Measurements from ENCODE around the gene SMAD6.

Gene SMAD6

DNA sequence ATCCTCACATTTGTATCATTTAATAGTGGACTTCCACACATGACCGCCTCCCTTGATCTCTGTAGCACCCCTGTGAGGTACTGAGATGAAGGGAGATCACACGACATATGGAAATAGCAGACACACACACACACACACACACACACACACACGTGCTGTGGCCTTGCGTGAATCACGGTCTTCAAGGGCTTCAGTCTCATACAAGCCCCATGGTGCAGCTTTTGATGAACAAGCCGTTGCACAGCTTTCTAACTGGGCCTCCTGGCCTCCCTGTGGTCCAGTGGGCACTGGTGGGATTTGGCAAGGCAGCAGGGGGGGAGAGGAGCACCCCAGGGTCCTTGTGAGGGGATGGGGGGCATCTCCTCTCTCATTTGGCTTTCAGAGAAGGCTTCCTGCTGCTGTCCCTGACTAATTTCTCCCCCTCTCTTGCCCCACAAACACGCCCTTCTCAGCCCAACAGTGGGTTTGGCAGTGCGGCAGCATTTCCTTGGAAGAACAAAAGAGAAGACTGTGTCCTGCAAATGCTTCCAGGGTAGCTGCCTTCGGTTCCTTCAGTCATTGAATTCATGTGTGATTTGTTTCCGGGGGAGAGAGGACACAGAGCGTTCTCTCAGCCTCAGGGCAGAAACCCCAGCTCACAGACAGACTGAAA, 98.7 kb downstream of the SMAD6 start:
- DNase-seq, result no peak

GRCh38 chr15:66801266-66801665, 99.2 kb downstream of the SMAD6 start:
- no peak for DNase-seq

DNA sequence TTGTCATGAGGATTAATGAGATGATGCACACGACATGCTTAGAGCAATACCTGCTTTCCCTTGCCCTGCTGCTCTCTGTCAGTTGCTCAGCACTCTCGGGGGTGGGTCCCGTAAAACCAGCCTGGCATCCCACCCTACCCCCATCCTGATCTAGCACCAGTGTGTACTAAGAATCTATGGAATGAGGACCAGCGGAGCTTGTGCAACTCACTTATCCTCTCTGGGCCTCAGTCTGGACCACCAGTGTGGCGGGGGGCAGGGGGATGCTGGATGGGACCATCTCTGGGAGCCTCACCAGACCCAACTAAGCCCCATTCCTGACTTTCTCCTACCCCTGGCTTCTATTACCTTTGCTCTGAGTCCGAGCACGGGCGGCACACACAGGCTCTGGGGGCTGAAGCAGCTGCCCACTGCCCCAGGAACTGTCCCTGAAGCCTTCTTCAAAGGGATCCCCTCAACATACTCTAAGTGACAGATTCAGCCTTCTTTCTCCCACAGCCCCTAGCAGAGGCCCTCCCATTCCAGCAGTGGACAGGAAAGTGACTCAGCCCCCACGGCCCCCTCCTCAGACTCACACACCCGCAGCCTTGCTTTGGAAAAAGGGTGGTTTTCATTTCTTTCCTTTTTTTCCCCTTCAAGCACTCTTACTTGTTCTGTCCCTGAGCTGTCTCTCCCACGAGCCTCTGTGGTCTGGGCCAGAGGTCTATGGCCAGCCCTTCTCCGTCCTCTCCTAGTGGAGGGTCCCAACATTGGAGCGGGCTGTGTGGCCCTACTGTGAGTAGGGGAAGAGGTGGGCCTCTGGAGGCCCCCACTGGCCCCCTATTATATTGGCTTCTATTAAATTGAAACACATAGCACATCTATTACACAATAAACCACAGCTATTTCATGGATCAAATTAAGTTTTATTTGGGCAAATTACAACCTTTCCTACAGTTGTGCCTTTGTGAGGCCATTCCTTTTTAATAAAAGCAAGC, 100.3 kb downstream of the SMAD6 start:
- no peak for DNase-seq

DNA sequence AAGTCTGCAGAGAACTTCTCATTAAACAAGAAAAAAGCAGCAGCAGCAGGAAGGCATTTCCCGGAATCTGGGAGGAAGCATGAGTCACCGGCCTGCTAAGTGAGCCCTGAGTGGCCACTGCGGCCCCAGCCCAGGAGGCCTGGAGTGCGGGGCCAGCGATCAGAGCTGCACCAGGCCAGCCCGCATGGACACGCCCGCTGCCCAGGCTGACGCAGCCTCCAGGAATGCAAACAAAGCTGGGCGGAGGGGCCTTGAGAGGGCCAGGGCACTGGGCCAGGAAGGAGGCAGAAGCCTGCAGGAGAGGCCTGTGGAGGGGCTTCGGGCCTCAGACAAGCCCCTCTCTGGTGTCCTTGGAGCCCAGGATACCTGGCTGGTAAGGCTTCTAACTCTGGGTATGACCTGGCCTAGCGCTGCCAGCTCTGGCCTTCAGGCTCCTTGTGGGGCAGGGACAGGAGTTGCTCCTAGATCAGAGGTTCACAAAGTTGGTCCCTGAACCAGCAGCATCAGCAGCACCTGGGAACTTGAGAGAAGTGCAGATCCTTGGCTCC, 101.2 kb downstream of the SMAD6 start:
- no peak for DNase-seq

DNA sequence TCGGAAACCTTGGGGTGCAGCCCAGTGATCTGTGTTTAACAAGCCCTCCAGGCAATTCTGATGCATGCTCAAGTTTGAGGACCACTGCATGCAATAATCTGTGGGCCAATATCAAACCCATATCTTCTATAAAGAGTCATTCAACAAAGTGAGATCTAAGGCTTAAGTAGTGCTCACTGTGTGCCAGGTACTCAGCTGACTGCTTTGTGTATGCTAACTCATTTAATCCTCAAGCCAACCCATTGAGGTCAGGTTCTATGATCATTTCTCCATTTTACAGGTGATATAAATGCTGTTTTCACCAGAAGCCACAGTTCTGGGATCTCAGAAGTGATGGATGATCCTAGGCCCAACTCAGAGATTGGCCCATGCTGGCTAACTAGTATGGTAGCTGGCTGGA, 101.7 kb downstream of the SMAD6 start:
- DNase-seq, result no peak

GRCh38 chr15:66805202-66805885, 103.3 kb downstream of the SMAD6 start:
- DNase-seq, result no peak

DNA sequence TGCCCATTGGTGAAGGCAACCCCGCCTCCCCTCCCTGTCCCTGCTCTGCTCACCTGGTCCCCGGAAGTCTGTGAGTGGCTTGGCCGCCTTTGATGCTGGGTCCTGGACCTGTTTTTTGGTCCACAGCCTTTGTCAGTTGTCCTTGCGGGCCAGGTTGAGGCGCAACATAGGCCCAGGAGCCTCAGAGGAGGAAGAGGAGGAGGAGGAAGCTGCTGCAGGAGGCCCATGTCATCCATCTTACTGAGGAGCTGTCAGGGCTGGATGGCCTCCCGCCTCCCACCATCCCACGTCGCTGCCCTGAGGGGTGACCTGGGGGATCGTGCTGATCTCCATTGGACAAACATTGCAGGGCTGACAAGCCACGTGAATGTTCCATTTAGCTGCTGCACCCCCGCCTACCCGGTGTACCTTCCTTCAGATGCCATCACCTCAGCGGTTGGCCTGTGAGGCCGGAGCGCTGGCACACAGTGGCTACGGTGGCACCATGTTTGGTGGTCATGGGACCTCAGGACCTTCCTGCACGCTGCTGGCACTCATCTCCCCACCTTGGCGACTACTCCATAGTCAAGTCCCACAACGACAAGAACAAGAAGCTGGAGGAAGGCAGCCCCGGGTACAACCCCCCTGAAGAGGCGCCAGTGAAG, 106.3 kb downstream of the SMAD6 start:
- DNase-seq, result no peak

DNA sequence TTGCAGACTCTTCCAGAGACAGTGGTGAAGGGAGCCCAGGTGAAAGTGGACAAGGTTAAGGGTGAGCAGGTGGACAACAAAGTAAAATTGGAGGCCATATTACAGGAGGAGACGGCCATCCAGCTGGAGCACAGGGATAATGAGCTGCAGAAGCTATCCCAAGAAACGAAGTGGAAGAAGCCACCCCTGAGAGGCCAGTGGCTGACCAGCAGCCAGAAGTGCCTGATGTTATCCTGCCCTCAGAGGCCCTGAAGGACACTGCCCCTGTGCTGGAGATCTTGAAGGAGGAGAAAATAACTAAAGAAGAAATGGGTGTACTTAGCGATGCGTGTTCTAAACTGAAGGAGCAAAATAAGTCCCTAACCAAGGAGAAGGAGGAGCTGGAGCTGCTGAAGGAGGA, 107.6 kb downstream of the SMAD6 start:
- DNase-seq, result no peak

- no peak for DNase-seq
Measured at GRCh38 chr15:66815318-66815717, 113.3 kb downstream of the SMAD6 start.

DNA sequence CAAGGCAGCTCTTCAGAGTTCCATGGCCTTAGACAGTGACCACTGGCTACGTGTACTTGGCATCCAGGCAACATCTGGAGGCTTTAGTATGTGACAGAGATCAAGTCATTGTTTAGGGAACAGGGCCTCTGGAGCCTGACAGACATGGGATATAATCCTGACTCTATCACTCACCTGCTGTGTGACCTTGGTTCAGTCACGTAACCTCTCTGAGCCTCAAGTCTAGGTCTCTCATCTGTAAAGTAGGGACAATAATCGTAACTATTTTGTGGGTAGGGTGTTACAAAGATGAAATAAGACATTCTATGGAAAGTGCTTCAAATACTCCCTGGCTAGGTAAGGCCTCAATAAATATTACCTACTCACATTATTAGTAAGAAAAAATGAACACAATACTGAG, 114.2 kb downstream of the SMAD6 start:
- DNase-seq, result no peak

DNA sequence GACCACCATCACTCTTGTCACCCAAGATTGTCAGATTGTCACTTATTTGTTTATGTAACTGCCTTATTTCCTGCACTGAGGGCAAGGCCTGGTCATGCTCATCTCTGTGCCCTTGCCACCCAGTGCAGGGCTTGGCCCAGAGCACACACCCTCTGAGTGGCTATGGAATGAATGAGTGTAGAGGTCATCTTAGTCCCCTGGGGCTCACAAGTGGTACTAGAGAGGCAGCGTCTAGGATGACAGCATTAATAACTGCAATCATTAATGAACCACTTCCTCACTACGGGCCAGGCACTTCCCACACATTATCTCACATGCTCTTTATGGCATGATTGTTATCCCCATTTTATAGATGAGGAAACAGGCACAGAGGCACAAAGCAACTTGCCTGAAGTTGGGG, 117.0 kb downstream of the SMAD6 start:
- DNase-seq, result no peak

DNA sequence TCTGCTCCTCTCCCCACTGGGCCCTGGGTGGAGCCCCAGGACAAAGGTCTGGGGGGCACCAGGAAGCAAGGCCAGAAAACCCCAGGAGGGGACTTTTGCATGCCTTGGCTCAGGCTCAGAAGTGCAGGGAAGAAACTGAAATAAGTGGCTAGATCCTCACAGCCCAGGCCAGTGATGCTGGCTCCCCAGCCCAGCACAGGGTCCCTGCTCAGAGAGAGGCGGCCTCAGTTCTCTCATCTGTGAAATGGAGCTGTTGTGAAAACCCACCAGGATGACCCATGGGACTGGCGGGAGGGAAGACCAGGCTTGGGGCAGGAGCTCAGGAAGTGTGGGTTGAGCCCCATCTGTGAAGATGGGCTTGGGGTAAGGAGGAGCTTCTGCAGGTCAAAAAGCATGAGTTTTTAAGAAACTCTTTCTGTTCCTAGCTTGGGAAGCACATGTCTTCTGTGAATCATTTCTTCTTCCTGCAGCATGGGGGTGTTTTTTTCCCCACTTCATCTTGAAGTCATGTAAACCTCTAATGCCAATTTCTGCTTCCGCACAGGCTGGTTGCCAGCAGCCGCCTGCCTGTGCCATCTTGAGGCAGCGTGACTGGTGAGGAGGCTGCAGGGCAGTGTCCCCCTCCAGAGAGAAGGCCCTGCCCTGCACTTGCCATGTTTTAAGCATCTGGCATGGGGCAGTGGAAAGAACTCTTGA, 118.6 kb downstream of the SMAD6 start:
- DNase-seq, result no peak

- DNase-seq, result no peak
Measured at GRCh38 chr15:66821307-66821706, 119.3 kb downstream of the SMAD6 start.

- no peak for DNase-seq
Measured at GRCh38 chr15:66822114-66822513, 120.1 kb downstream of the SMAD6 start.

DNA sequence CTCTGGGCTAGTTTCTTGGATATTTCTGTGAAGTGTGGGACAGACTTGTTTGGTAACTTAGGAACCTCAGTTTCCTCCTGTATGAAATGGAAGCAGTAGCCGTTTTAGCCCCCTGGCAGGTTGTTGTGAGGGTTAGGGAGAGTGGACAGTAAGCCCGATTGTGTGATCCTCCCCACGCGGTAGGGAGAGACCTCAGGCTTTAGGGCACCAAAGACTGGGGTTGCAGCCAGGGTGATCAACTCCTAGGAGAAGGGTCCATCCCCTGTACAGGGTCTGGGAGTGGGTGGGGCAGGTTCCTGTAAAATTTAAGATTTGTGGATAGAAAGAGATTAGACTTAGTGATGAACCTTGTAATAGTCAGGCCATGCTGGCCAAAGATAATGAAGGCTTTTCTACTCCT, 120.5 kb downstream of the SMAD6 start:
- DNase-seq, result no peak

GRCh38 chr15:66823601-66824000, 121.6 kb downstream of the SMAD6 start:
- DNase-seq, result no peak

DNA sequence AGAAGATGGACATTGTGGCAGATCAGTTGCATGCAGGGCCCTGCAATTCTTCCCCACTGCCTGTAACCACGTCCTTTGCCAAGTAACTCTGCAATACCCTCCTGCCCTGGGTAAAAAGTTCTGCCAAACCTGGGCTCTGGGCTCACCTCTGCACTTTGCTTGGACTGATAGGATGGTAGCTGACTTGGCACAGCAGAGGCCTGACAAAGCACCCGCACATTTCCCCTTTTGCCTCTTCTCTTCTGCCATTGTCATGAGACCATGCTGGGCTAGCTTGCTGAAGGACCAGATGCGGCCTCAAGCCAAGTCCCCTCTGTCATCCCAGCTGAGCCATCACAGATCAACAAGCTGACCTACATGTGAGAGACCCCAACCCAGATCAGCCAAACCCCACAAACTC, 122.4 kb downstream of the SMAD6 start:
- DNase-seq, result no peak

GRCh38 chr15:66825139-66825538, 123.1 kb downstream of the SMAD6 start:
- no peak for DNase-seq

GRCh38 chr15:66825731-66826130, 123.7 kb downstream of the SMAD6 start:
- DNase-seq, result no peak

GRCh38 chr15:66826507-66826906, 124.5 kb downstream of the SMAD6 start:
- DNase-seq, result no peak

- no peak for DNase-seq
Measured at GRCh38 chr15:66827039-66827697, 125.1 kb downstream of the SMAD6 start.

GRCh38 chr15:66827698-66828055, 125.6 kb downstream of the SMAD6 start:
- DNase-seq, result no peak
